AG09319 (cell line): Measurements from ENCODE around the gene FABP6.

Experiments used
- DNase-seq: peaks from one replicate; pipeline ENCODE4 v3.0.0-alpha.2; 2010; ENCODE audit warnings: low read depth; ENCODE audit errors: extremely low read depth
- CTCF ChIP-seq: IDR thresholded peaks from 2 replicates; pipeline ENCODE4 v1.5.1; 2011; ENCODE audit warnings: low read depth, mild to moderate bottlenecking, inconsistent platforms, low read length, moderate library complexity

The FABP6 gene

GRCh38 chr5:160263326-160263855 lies 34.1 kb downstream of the FABP6 start:
- TF ChIP-seq CTCF = no peak
- no peak for DNase-seq

GRCh38 chr5:160266044-160266443 lies 36.7 kb downstream of the FABP6 start:
- DNase-seq = no peak
- TF ChIP-seq CTCF = no peak

GRCh38 chr5:160266752-160267345 lies 37.5 kb downstream of the FABP6 start:
- DNase-seq = no peak
- TF ChIP-seq CTCF = no peak

DNA sequence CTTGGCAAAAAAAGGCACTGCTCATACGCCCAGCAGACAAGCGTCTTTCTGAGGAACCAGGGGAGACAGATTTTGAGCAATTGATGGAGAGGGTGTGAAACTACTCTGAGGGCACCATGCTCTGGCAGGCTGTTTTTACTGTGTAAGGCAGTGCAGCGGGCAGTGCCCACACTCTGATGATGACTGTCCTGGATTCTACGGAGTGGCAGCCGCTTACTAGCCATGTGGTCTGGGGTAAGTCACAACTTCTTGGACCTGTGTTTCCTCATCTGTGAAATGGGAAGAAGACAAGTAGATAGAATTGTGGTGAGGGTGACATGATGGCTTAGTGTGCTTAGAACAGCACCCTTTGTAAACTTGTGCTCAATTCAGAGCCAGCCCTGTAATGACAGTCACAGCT lies 38.8 kb downstream of the FABP6 start:
- DNase-seq = no peak
- TF ChIP-seq CTCF = no peak

DNA sequence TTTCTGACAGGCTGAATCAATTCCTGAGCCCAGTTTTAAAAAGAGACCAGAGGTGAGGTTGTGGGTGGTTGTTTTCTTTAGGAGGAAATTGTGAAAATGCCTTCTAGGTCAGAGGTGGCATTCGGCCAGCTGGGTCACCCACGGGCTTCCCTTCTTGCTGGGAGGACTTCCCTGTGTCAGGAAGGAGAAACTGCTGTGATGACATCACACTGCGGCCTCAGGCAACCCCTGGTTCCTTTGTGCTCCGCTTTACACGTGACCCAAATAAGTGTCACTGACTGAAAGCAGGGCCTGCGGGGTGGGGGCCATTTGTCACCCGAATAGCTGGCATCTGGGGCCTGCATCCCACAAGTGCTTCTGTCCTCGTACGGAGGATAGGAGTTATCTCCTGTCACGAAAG lies 39.7 kb downstream of the FABP6 start:
- TF ChIP-seq CTCF = no peak
- DNase-seq = peak; percentile 7

DNA sequence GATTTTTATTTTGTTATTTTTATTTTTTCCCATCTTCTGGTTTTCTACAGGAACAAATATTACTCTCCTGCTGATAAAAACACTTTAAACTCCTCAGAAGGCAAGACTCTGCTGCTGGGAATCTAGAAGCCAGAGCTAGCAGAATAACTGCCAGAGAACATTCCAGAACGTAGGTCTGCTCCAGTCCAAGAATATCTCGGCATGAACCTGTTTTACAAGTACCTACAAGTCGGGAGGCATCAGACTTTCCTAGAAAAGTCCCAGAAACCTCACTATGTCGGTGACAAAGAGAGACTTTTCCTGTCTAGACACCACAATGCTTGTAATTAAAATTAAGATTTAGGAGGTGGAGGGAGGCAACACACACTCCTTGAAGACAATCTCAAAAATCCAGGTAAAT lies 41.4 kb downstream of the FABP6 start:
- DNase-seq = no peak
- TF ChIP-seq CTCF = no peak

DNA sequence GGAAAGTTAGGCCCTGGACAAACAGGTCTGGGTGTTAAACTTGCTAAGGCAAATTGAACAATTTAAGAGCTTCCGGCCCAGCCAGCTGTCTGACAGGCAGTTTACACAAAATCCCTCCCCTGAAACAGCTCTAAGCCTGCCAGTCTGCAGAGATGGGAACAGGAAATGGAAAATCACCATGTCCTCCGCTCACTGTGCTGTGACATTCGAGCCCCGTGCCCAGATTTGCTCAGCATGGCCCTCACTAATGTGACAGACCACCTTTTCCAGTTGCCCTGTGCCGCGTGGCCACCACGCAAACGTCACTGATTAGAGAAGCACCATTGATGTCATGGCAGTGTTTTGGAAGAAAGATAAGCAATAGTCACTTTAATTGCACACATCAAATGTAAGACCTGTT lies 42.1 kb downstream of the FABP6 start:
- DNase-seq = no peak
- no peak for TF ChIP-seq CTCF
